Activated T-helper 2 cell treated with anti-CD3 and anti-CD28 coated beads, Interferon-gamma antibody, Interleukin-2, Interleukin-4, amounts not matched to agents 10 μg/mL and 5 μg/mL and 100 μg/mL, durations not matched to agents 14 hours and 24 hours and 36 hours (primary cell): ENCODE measurements around the gene ST3GAL5. TPM values are rescaled to one million over a fixed set of nuclear protein-coding genes. Genes with fewer than 3 reads are reported as not detected.

Source experiments
- DNase-seq: peaks from one replicate; pipeline ENCODE4 v3.0.0; 2021; ENCODE audit warnings: low spot score
- H3K27ac Mint-ChIP-seq: one replicate; pipeline ENCODE4 v1.8.0; 2021; ENCODE audit warnings: mixed read lengths
- H3K27me3 Mint-ChIP-seq: one replicate; pipeline ENCODE4 v1.8.0; 2021; ENCODE audit warnings: low read depth, mixed read lengths
- H3K36me3 Mint-ChIP-seq: one replicate; pipeline ENCODE4 v1.8.0; 2021; ENCODE audit warnings: low read depth, mixed read lengths
- H3K4me1 Mint-ChIP-seq: one replicate; pipeline ENCODE4 v1.8.0; 2021; ENCODE audit warnings: low read depth, mixed read lengths
- H3K4me3 Mint-ChIP-seq: one replicate; pipeline ENCODE4 v1.8.0; 2021; ENCODE audit warnings: low read depth, mild to moderate bottlenecking, moderate library complexity, mixed read lengths
- H3K9me3 Mint-ChIP-seq: one replicate; pipeline ENCODE4 v1.8.0; 2021; ENCODE audit warnings: mixed read lengths
- intact Hi-C: fragments of 100-400 bp; cut with micrococcal nuclease; formaldehyde crosslinking; loops from one replicate; pipeline ENCODE4 v1.15.1; 2023
- total RNA-seq: library from RNA; stranded (reverse); gene quantifications from 2 replicates; pipeline ENCODE4 v1.2.3, GENCODE V29; 2022

The ST3GAL5 gene
- total RNA-seq, 1 donor from 2014 or later: 13.8 TPM

GRCh38 chr2:85926931-85927661 is 38.3 kb upstream of the ST3GAL5 start:
- DNase-seq: no peak
- Mint-ChIP-seq H3K27ac (no peak overlapping the region), H3K27me3 (peaks cover 4% of the 10 kb centered on the region), H3K4me3 (no peak overlapping the region), H3K9me3 (no peaks in the 10 kb centered on the region), H3K36me3 (no peaks in the 10 kb centered on the region), H3K4me1 (peaks cover 17% of the 10 kb centered on the region)
- intact Hi-C loops: no loop called here

GRCh38 chr2:85926526-85926925 is 37.7 kb upstream of the ST3GAL5 start:
- Mint-ChIP-seq H3K4me3 (no peak overlapping the region), H3K27ac (no peak overlapping the region), H3K27me3 (peaks cover 7% of the 10 kb centered on the region), H3K4me1 (peaks cover 21% of the 10 kb centered on the region), H3K9me3 (no peaks in the 10 kb centered on the region), H3K36me3 (no peaks in the 10 kb centered on the region)
- intact Hi-C loops: no loop called here
- DNase-seq: no peak

GRCh38 chr2:85925216-85925671 is 36.5 kb upstream of the ST3GAL5 start:
- no peak overlapping the region for H3K27ac Mint-ChIP-seq
- H3K4me3 Mint-ChIP-seq: no peak overlapping the region
- no peaks in the 10 kb centered on the region for H3K36me3 Mint-ChIP-seq
- DNase-seq: no peak
- no peaks in the 10 kb centered on the region for H3K9me3 Mint-ChIP-seq
- peaks cover 7% of the 10 kb centered on the region for H3K27me3 Mint-ChIP-seq
- intact Hi-C loops: no loop called here
- H3K4me1 Mint-ChIP-seq: peaks cover 24% of the 10 kb centered on the region

GRCh38 chr2:85924522-85924921 is 35.7 kb upstream of the ST3GAL5 start:
- no peaks in the 10 kb centered on the region for H3K9me3 Mint-ChIP-seq

GRCh38 chr2:85922199-85922598 is 33.4 kb upstream of the ST3GAL5 start:
- Mint-ChIP-seq H3K4me3 (no peak overlapping the region), H3K36me3 (no peaks in the 10 kb centered on the region), H3K27me3 (peaks cover 17% of the 10 kb centered on the region), H3K27ac (no peak overlapping the region), H3K9me3 (no peaks in the 10 kb centered on the region), H3K4me1 (peaks cover 18% of the 10 kb centered on the region)
- intact Hi-C loops: no loop called here
- DNase-seq: no peak

More at GRCh38 chr2:85924522-85924921, 35.7 kb upstream of the ST3GAL5 start:
- intact Hi-C loops: no loop called here
- Mint-ChIP-seq H3K4me1 (peaks cover 24% of the 10 kb centered on the region), H3K27ac (no peak overlapping the region), H3K4me3 (no peak overlapping the region), H3K27me3 (peaks cover 14% of the 10 kb centered on the region), H3K36me3 (no peaks in the 10 kb centered on the region)
- DNase-seq: no peak

GRCh38 chr2:85921659-85922058 is 32.9 kb upstream of the ST3GAL5 start:
- H3K4me1 Mint-ChIP-seq: peaks cover 18% of the 10 kb centered on the region
- intact Hi-C loops: no loop called here
- DNase-seq: no peak
- H3K36me3 Mint-ChIP-seq: no peaks in the 10 kb centered on the region
- no peak overlapping the region for H3K4me3 Mint-ChIP-seq
- peaks cover 17% of the 10 kb centered on the region for H3K27me3 Mint-ChIP-seq
- H3K27ac Mint-ChIP-seq: no peak overlapping the region
- no peaks in the 10 kb centered on the region for H3K9me3 Mint-ChIP-seq

- DNase-seq: no peak
- no peak overlapping the region for H3K4me3 Mint-ChIP-seq
- intact Hi-C loops: no loop called here
- peaks cover 18% of the 10 kb centered on the region for H3K4me1 Mint-ChIP-seq
- peaks cover 15% of the 10 kb centered on the region for H3K27me3 Mint-ChIP-seq
- H3K27ac Mint-ChIP-seq: no peak overlapping the region
- no peaks in the 10 kb centered on the region for H3K36me3 Mint-ChIP-seq
- H3K9me3 Mint-ChIP-seq: no peaks in the 10 kb centered on the region
Observed at GRCh38 chr2:85920810-85921545, 32.2 kb upstream of the ST3GAL5 start.

GRCh38 chr2:85917887-85918795 is 29.4 kb upstream of the ST3GAL5 start:
- Mint-ChIP-seq H3K4me1 (peaks cover 10% of the 10 kb centered on the region), H3K36me3 (no peaks in the 10 kb centered on the region), H3K4me3 (no peak overlapping the region), H3K27ac (no peak overlapping the region), H3K9me3 (no peaks in the 10 kb centered on the region), H3K27me3 (peaks cover 16% of the 10 kb centered on the region)
- DNase-seq: no peak
- intact Hi-C loops: no loop called here

GRCh38 chr2:85915606-85916303 is 27.0 kb upstream of the ST3GAL5 start:
- peaks cover 12% of the 10 kb centered on the region for H3K27me3 Mint-ChIP-seq
- intact Hi-C loops: no loop called here
- H3K4me1 Mint-ChIP-seq: peaks cover 6% of the 10 kb centered on the region
- no peaks in the 10 kb centered on the region for H3K9me3 Mint-ChIP-seq
- no peak for DNase-seq
- H3K36me3 Mint-ChIP-seq: no peaks in the 10 kb centered on the region
- no peak overlapping the region for H3K27ac Mint-ChIP-seq
- no peak overlapping the region for H3K4me3 Mint-ChIP-seq

- H3K27ac Mint-ChIP-seq: no peak overlapping the region
- H3K36me3 Mint-ChIP-seq: no peaks in the 10 kb centered on the region
- peaks cover 7% of the 10 kb centered on the region for H3K4me1 Mint-ChIP-seq
- peaks cover 9% of the 10 kb centered on the region for H3K27me3 Mint-ChIP-seq
- H3K4me3 Mint-ChIP-seq: no peak overlapping the region
- H3K9me3 Mint-ChIP-seq: no peaks in the 10 kb centered on the region
- intact Hi-C loops: no loop called here
- DNase-seq: no peak
Observed at GRCh38 chr2:85914922-85915321, 26.1 kb upstream of the ST3GAL5 start.

- intact Hi-C loops: no loop called here
- DNase-seq: no peak
- peaks cover 5% of the 10 kb centered on the region for H3K27me3 Mint-ChIP-seq
- H3K4me3 Mint-ChIP-seq: no peak overlapping the region
- no peak overlapping the region for H3K27ac Mint-ChIP-seq
- H3K36me3 Mint-ChIP-seq: no peaks in the 10 kb centered on the region
- no peaks in the 10 kb centered on the region for H3K9me3 Mint-ChIP-seq
- H3K4me1 Mint-ChIP-seq: peaks cover 7% of the 10 kb centered on the region
Observed at GRCh38 chr2:85913884-85914881, 25.4 kb upstream of the ST3GAL5 start.
